Testis (tissue), 2 donors: Measurements from ENCODE around the gene PON2.

Experiments used
- CTCF ChIP-seq, 3 experiments: fragments of 450-650 bp in 2 of 3; fragments of 200-600 bp in 1 of 3; sonication (generic) in 1 of 3; IDR thresholded peaks; one replicate each; pipeline ENCODE4 v1.5.1; 2016 to 2019; ENCODE audit warnings: antibody characterized with exemption in 3 of 3, mild to moderate bottlenecking in 2 of 3, moderate library complexity in 1 of 3
- POLR2A ChIP-seq: fragments of 450-650 bp; IDR thresholded peaks from one replicate; pipeline ENCODE4 v1.6.1; 2017; ENCODE audit warnings: antibody characterized with exemption, mild to moderate bottlenecking, moderate library complexity

DNA sequence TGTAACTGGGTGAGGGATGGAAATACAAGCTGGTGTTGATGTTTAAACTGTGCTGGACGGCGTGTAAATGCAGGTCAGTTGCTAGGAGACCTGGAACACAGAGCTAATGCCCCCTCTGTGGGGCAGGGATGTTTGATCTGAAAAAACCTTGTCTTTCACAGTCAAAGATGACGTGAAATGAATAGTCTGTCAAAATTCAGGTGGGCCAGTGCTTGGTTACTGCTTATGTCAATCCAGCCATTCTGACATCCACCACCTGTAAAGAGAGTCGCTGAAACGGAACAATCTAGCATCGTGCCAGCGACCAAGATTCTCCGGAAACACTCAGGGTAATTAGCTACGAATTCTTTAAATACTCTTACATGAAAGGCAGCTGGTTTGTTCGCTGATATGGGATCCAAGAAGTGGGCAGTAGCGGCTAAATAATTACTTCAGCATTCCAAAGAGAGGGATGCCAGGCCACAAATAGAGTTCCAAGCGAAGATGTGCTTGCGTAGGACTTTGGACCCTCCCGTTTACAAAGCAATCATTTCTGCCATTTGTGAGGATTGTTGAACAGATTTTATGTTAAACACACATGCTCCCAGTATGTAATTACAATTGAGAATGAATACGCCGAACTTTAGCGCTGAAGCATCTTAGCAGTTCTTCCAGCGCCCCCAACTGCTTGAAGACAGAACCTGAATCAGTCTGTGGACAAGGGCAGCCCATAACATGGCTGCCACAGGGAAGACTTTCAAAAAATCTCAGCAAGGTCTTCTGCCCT is 43.6 kb upstream of the PON2 start:
- TF ChIP-seq CTCF (IDR thresholded peaks at IDR 0.05) (peak in 2 of 3 experiments; percentile 7 to 14), POLR2A (no peak)
